Bone marrow (tissue), 2 donors: ENCODE measurements around the gene SUPT6H.
"Not testable (repeated sequence)": the region's sequence is repeated elsewhere in the genome, so short reads cannot be mapped to it uniquely, and the experiment has no call there.

Source experiments
- DNase-seq, 2 donors: peaks; one replicate each; lab custom pipeline; 2025; lab: John Stamatoyannopoulos, UW

SUPT6H gene

DNA sequence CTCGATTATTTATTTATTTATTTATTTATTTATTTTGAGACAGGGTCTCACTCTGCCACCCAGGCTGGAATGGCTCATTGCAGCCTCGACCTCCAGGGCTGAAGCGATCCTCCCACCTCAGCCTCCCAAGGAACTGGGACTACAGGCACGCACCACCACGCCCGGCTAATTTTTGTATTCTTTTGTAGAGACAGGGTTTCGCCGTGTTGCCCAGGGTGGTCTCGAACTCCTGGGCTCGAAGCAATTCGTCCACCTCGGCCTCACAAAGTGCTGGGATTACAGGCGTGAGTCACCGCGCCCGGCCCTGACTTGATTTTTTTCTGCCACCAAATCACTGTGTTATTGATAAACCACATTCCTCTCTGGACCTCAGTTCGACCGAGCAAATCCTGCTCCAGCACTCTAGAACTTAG, 57.0 kb downstream of the SUPT6H start:
- no peak for DNase-seq

DNA sequence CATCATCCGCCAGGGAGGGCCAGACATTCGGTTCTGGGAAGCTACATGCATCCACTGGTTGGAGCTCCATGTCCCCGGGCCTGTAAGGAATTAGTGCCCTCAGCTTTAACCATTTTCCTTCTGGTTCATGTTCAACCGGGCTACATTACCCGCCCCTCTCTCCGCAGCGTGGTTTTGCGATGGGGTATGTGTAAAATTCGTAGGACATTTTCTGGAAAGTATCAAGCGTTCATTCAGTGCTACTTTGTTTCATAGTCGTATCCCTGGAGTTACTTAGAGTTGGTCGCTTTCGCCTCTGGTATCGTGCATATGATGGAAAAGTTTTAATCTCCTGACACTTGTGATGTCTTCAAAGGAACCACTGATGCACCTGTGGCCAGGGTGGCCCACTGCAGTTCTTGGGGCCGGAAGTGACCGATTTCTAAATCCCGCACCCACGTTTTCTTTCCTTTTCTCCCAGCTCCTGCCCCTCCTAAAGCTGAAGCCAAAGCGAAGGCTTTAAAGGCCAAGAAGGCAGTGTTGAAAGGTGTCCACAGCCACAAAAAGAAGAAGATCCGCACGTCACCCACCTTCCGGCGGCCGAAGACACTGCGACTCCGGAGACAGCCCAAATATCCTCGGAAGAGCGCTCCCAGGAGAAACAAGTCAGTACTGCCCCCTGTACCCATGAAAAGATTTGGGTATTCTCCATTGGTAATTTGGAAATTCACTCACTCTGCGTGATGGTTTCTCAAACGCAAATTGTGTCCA, 58.4 kb downstream of the SUPT6H start:
- DNase-seq: no peak

- not testable (repeated sequence) for DNase-seq
These were observed 59.0 kb downstream of the SUPT6H start for GRCh38 chr17:28720997-28721329.

DNA sequence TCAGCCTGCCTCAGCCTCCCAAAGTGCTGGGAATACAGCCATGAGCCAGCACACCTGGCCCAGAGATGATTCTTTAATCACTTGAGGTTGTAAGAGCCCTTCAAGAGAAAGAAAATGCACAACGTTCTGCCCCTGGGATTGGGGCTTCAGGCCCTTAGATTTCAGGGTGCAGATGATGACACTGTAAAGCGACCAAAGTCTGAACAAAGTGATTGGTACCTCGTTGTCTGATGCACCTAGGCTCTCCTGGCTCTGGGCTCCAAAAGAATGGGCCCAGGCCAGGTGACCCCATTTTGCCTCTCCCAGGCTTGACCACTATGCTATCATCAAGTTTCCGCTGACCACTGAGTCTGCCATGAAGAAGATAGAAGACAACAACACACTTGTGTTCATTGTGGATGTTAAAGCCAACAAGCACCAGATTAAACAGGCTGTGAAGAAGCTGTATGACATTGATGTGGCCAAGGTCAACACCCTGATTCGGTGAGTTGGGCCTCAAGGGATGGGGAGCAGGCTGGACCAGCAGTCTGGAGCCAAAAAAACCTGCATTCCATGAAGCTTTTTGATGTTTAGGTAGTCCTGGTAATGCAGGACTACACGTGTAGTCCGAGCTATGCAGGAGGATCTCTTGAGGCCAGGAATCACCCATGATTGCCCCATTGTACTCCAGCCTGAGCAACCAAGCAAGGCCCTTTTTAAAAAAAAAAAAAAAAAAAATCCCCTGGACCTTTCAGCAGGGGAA, 60.6 kb downstream of the SUPT6H start:
- DNase-seq: no peak

DNA sequence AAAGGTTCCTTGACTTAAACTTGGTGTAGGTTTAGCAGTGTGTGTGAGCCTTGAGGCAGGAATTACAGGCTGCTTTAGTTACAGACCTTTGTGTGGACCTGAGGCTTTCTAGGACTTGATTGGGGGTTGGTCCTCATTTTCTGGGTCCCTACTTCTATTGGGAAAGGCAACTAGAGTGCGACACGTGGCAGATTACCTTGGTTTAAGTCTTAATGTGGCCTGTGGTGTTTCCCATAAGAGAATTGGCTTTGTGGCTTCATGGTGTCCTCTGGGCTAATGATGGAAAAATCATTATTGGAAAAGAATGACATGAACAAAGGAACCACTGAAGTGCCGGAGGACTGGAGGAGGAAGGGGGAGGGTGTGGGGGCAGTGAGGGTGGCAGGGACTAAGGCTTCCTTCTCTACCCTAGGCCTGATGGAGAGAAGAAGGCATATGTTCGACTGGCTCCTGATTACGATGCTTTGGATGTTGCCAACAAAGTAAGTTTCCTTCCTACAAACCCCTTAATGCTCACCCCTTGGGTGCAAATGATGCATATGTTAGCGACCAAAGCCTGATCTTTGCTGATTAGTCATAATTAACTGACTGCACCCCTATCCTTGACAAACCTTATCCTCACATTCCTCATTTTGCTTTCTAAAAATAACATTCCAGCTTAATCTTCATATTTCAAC, 61.3 kb downstream of the SUPT6H start:
- no peak for DNase-seq

DNA sequence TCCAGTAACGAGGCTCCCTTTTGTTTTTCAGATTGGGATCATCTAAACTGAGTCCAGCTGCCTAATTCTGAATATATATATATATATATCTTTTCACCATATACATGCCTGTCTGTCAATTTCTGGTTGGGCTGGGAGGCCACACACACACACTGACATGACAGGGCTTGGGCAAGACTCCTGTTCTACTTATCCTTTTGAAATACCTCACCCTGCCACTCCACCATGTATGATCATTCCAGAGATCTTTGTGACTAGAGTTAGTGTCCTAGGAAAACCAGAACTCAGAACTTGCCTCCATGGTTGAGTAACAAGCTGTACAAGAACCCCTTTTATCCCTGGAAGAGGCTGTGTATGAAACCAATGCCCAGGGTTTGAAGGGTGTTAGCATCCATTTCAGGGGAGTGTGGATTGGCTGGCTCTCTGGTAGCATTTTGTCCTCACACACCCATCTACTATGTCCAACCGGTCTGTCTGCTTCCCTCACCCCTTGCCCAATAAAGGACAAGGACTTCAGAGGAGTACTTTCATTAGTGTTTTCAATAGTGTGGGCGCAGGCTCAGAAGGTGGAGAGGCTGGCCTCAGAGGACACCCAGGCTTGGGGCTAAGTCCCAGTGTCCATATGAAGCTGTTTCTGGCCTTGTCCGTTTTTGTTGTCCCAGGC, 62.0 kb downstream of the SUPT6H start:
- DNase-seq: not testable (repeated sequence)

DNA sequence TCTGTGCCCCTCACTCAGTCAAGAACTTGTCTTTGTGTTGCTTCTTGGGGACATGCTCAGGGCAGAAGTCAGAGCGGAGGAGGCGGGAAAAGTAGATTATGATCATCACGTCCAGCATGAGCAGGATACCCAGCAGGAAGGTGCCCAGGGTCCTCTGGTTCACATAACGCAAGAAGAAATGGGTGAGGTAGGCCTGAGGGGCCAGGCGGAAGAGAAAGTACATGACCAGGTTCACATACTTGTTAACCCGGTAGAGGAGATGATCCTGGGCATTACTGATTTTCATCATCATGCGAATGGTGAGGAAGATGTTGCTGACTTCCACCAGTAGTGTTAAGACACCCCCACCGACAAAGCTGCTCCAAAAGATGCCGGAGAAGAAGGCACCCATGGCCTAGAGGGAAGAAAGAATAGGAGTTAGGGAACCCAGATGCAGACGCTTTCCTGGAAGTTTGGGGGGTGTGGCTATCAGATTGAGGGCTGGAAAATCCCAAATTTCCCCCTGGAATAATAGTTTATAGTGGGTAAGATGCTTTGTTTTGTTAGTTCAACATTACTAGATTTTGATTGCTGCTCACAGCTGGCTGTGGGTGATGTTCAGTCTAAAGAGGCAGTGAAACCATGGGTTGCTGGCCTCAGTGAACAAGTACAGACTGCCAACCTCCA, 62.6 kb downstream of the SUPT6H start:
- no peak for DNase-seq

GRCh38 chr17:28725166-28725659, 63.2 kb downstream of the SUPT6H start:
- DNase-seq: no peak

DNA sequence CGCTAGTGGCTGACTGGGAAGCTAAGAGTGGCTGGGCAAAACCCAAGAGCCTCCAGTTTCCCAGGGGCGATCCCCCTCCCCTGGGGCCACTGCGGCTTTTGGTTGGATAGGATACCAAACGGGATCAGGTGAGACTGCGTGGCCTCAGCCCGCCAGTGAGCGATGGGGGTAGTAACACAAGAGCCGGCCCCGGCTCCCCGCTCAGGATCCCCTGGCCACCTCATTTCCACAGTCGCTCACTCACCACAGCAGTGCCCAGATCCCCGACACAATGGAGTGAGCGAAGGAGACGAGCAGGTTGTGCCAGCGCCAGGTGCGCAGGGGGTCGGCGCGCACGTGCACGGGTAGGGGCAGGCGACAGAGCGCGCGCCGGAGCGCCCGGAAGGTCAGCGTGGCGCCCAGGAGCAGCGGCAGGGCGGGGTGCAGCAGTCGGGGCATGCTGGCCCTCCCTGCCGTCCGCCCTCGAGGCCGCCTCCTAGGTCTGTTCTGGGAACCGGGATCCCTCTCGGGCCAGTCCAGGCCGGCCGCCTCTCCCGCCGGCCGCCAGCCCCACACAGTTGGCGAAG, 63.7 kb downstream of the SUPT6H start:
- no peak for DNase-seq

- peak in 1 of 2 donors; percentile 93 for DNase-seq
These were observed 64.2 kb downstream of the SUPT6H start, which contains the start of gene TLCD1 for GRCh38 chr17:28726226-28726626. Gene TLCD1 (minus strand): TSS chr17:28726233. CDS start chr17:28726097, 136 bp downstream.

DNA sequence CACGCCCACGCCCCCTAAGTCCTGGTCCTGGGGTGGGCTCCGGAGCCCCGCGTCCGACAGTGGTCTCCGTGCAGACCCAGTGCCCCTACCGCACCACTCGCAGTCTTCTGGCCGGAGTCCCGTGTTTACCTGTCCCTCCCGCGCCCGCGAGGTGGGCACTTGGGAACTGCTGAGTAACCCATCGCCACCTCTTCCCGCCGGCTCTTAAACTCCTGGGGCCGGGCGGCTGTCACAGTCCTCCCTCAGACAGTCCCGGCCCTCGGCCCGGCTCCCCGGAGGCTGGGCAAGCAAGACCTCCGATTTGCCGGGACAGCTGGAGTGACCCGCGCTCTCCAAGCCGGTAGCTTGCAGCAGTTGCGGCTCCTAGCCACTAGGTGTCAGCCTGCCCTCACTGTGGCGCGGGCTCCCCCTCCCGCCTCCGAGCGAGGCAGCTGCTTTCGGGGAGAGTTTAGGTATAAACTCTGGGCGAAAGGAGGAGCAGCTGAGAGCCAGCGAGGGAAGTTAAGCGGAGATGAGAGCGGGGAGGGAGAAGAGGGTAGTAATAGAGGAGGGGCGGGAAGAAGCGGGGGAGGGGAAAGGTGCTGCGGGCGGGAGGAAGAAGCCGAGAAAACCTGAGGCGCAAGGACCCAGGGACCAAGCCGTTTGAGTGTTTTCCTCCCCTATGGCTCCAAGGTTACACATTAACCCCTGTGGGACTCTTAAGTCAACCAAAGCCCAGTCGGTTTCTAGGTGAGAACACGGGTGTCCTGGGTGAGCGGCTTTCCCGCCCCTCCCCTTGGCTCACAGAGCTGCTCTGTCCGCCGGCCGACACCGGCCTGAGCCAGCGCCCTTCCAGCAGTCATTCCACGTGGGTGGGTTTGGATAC, 64.9 kb downstream of the SUPT6H start:
- DNase-seq: peak; percentile 67 to 86

DNA sequence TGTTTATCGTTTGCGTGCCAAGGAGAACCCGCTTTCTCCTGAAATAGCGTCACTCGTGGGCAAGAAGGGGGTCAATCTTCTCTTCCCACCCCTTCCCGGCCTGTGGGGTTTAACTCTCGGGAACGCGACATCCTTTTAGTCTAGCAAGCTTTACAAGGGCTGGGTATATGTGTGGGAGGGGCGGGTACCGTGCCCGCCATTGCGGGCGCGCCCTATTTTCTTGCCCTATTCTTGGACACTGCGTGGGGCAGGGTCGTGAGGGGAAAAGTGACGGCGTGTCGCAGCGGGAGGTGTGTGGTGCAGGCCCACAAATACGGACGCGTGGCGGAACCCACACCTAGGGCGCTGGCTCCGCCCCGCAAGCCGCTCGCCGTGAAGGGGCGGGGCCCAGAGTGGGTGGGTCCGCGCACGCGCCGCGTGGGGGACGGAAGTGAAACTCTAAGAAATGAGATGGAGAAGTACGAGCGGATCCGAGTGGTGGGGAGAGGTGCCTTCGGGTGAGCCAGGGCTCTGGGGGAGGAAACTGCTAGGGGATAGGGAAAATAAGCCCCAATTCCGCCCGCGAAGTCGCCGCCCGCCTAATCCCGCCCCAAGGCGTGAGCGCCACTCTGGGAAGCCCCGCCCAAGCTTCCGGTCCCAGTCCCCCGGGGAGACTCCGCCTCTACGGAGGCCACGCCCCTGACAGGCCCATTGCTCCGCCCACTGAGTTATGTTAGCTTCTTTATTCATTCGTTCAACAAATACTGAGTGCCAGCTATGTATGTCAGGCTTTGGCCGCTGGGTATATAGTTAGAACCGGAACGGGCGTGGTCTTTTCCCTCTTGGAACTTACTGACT, 66.6 kb downstream of the SUPT6H start, which contains the start of gene NEK8:
TSS of gene NEK8 (plus strand) at position 425 of the 837 bp plus-strand sequence. CDS start at position 451, 26 bp downstream.
- peak; percentile 93 to 94 for DNase-seq

DNA sequence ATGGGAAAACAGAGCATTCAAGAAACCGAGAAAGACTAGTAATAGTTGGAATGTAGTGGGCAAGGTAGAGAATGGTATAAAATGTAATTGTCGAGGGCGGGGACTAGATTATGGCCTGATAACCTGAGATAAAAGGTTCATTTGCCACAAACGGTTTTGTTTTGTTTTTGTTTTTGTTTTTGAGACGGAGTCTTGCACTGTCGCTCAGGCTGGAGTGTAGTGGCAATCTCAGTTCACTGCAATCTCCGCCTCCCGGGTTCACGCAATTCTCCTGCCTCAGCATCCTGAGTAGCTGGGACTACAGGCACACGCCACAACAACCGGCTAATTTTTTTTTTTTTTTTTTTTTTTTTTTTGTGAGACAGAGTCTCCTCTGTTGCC, 67.9 kb downstream of the SUPT6H start:
- DNase-seq: no peak

GRCh38 chr17:28733346-28733745, 71.3 kb downstream of the SUPT6H start:
- DNase-seq: no peak

DNA sequence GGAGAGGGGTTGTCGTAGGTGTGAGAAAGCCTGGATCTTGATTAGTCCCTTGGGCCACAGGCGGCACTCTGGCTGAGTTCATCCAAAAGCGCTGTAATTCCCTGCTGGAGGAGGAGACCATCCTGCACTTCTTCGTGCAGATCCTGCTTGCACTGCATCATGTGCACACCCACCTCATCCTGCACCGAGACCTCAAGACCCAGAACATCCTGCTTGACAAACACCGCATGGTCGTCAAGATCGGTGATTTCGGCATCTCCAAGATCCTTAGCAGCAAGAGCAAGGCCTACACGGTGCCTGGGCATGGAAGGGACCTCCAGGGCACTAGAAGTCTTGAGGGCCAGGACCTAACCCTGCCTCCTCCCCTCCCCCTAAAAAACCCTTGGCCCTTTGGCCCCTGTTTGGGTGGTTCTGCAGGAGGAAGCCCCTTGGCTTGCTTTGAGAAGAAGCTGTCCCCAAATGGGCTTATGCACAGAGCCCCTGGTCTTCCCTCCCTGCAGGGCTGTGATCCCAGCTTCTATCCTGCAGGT, 72.8 kb downstream of the SUPT6H start:
- DNase-seq: no peak

DNA sequence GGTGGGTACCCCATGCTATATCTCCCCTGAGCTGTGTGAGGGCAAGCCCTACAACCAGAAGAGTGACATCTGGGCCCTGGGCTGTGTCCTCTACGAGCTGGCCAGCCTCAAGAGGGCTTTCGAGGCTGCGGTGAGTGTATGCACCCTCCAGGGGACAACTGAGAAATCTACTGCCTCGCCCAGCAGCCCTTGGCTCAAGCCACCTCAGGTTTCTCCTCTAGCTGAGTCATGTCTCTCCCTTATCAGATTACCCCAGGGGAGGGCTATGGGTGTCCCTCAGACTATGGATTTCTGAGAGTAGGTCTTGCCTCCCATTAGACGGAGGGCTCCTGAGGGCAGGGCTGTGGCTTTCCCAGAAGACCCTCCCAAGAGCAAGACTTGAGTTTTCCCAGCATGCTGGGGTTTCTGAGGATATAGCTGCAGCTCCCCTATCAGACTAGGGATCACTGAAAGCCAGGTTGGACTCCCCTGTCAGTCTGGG, 73.3 kb downstream of the SUPT6H start:
- DNase-seq: no peak

GRCh38 chr17:28735913-28736769, 74.1 kb downstream of the SUPT6H start:
- not testable (repeated sequence) for DNase-seq

DNA sequence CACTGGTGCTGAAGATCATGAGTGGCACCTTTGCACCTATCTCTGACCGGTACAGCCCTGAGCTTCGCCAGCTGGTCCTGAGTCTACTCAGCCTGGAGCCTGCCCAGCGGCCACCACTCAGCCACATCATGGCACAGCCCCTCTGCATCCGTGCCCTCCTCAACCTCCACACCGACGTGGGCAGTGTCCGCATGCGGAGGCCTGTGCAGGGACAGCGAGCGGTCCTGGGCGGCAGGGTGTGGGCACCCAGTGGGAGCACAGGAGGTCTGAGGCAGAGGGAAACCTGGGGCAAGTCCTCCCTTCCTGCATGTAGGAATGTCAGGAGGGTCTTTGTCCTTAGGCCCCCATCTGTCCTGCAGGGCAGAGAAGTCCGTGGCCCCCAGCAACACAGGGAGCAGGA, 75.3 kb downstream of the SUPT6H start:
- no peak for DNase-seq
